ENCODE data around the gene ZNF816.

GRCh38 chr19:52961981-52962380, 700 bp downstream of the ZNF816 start:
- TF ChIP-seq CTCF (IDR thresholded peaks at IDR 0.05; ENCODE audit: poor library complexity, severe bottlenecking) (no peak), REST (IDR thresholded peaks at IDR 0.05; ENCODE audit: borderline replicate concordance) (no peak), POLR2AphosphoS5 (IDR thresholded peaks at IDR 0.05) (no peak)
